Measurements from ENCODE around the gene PTPRN2.

The PTPRN2 gene

GRCh38 chr7:157879391-157879790, 708.2 kb downstream of the PTPRN2 start:
- DNase-seq (ENCODE audit: low spot score) = no peak

- no peak for DNase-seq (ENCODE audit: low spot score)
Observed at GRCh38 chr7:157877298-157878090, 710.1 kb downstream of the PTPRN2 start.

GRCh38 chr7:157876469-157877285, 710.9 kb downstream of the PTPRN2 start:
- DNase-seq (ENCODE audit: low spot score) = no peak

- no peak for DNase-seq (ENCODE audit: low spot score)
Observed at GRCh38 chr7:157875230-157876179, 712.1 kb downstream of the PTPRN2 start.

GRCh38 chr7:157874870-157875229, 712.8 kb downstream of the PTPRN2 start:
- DNase-seq (ENCODE audit: low spot score) = no peak

- DNase-seq (ENCODE audit: low spot score) = no peak
Observed at GRCh38 chr7:157874208-157874816, 713.3 kb downstream of the PTPRN2 start.

GRCh38 chr7:157873664-157874063, 714.0 kb downstream of the PTPRN2 start:
- DNase-seq (ENCODE audit: low spot score) = no peak

GRCh38 chr7:157873181-157873580, 714.4 kb downstream of the PTPRN2 start:
- no peak for DNase-seq (ENCODE audit: low spot score)

- DNase-seq (ENCODE audit: low spot score) = no peak
Observed at GRCh38 chr7:157872447-157872846, 715.2 kb downstream of the PTPRN2 start.

GRCh38 chr7:157871681-157872080, 715.9 kb downstream of the PTPRN2 start:
- no peak for DNase-seq (ENCODE audit: low spot score)

- DNase-seq (ENCODE audit: low spot score) = no peak
Observed at GRCh38 chr7:157870644-157871290, 716.9 kb downstream of the PTPRN2 start.

GRCh38 chr7:157869793-157870192, 717.8 kb downstream of the PTPRN2 start:
- no peak for DNase-seq (ENCODE audit: low spot score)

- DNase-seq (ENCODE audit: low spot score) = no peak
Observed at GRCh38 chr7:157867685-157868305, 719.8 kb downstream of the PTPRN2 start.

GRCh38 chr7:157866336-157866924, 721.2 kb downstream of the PTPRN2 start:
- DNase-seq (ENCODE audit: low spot score) = no peak

GRCh38 chr7:157865351-157866165, 722.1 kb downstream of the PTPRN2 start:
- DNase-seq (ENCODE audit: low spot score) = no peak

- DNase-seq (ENCODE audit: low spot score) = no peak
Observed at GRCh38 chr7:157864911-157865310, 722.7 kb downstream of the PTPRN2 start.

- DNase-seq (ENCODE audit: low spot score) = no peak
Observed at GRCh38 chr7:157863906-157864810, 723.5 kb downstream of the PTPRN2 start.

- DNase-seq (ENCODE audit: low spot score) = no peak
Observed at GRCh38 chr7:157863176-157863575, 724.4 kb downstream of the PTPRN2 start.

All from LoVo (cell line).